Activated CD8-positive, alpha-beta memory T cell treated with anti-CD3 and anti-CD28 coated beads for 48 hours (primary cell): ENCODE data around the gene CILP.

ENCODE experiments used
- DNase-seq, 3 experiments: peaks; one replicate each; pipeline ENCODE4 v3.0.0-alpha.2; 2020; ENCODE audit warnings: low read depth in 2 of 3, low spot score in 2 of 3

CILP gene

DNA sequence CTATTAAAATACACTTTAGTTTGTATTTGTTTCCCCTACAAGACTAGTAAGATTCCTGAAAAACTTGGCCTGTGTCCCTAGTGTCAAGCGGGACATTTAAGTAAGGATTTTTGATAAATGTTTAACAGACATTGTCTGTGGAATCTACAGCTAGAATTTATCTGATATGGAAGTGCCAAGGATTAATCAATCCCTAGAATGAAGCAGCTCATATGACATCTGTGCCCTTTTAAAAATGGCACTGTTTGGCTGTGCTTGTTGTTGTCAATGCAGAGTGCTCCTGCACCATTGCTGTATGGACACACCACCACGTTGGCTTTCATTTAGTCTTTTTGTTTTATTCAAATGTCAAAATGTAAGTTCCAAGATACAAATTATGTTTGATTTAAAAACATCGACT lies 63.4 kb downstream of the CILP start:
- DNase-seq, result no peak

DNA sequence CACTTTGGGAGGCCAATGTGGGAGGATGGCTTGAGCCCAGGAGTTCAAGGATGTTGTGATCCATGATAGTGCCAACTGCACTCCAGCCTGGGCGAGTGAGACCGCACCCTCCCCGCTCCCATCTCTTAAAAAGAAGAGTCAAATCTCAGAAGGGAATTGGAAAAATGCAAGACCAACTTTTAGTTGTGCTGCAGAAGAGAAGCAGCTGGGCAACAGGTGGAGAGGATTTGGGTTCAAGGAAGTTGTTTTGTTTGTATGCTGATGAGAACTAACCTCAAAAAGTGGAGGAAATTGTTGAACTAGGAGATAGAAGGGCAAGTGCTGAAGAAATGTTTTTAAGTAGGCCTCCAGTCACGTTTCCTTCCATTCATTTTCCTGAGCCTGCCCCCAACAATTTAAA lies 64.8 kb downstream of the CILP start:
- DNase-seq, result no peak
